Neural progenitor cell (in vitro differentiated cells): ENCODE results near the gene C2orf69. TPM values are rescaled to one million over a fixed set of nuclear protein-coding genes. Genes with fewer than 3 reads are reported as not detected.

ENCODE experiments used
- DNase-seq: peaks from one replicate; pipeline ENCODE4 v3.0.0-alpha.2; 2016; ENCODE audit warnings: low spot score
- H2AFZ ChIP-seq: fragments of 200-600 bp; sonication (generic); replicated peaks from 2 replicates; pipeline ENCODE4 v1.6.1; 2016; ENCODE audit warnings: antibody characterized with exemption
- H3F3A ChIP-seq: fragments of 200-600 bp; sonication (generic); 2 replicates; pipeline ENCODE4 v1.6.1; 2016; ENCODE audit warnings: antibody characterized with exemption, low read depth
- H3K27ac ChIP-seq: fragments of 200-600 bp; sonication (generic); 2 replicates; pipeline ENCODE4 v1.5.1; 2016; ENCODE audit warnings: mild to moderate bottlenecking
- H3K27me3 ChIP-seq: fragments of 200-600 bp; sonication (generic); 2 replicates; pipeline ENCODE4 v1.6.1; 2016; ENCODE audit warnings: mild to moderate bottlenecking, moderate library complexity
- H3K36me3 ChIP-seq: fragments of 200-600 bp; sonication (generic); 2 replicates; pipeline ENCODE4 v1.5.1; 2016
- H3K4me1 ChIP-seq: fragments of 200-600 bp; sonication (generic); 2 replicates; pipeline ENCODE4 v1.6.1; 2016; ENCODE audit warnings: mixed run types
- H3K4me2 ChIP-seq: fragments of 200-600 bp; sonication (generic); 2 replicates; pipeline ENCODE4 v1.6.1; 2016
- H3K4me3 ChIP-seq: fragments of 200-600 bp; sonication (generic); 2 replicates; pipeline ENCODE4 v1.5.1; 2016
- H3K79me2 ChIP-seq: fragments of 200-600 bp; sonication (generic); 2 replicates; pipeline ENCODE4 v1.6.1; 2016; ENCODE audit warnings: low read depth
- H3K9ac ChIP-seq: fragments of 200-600 bp; sonication (generic); 2 replicates; pipeline ENCODE4 v1.6.1; 2016
- H3K9me3 ChIP-seq: fragments of 200-600 bp; sonication (generic); 2 replicates; pipeline ENCODE4 v1.5.1; 2016; ENCODE audit warnings: low read depth
- H4K20me1 ChIP-seq: fragments of 200-600 bp; sonication (generic); 2 replicates; pipeline ENCODE4 v1.6.1; 2016; ENCODE audit warnings: low read depth
- H3K27ac Mint-ChIP-seq: 3 replicates; pipeline ENCODE4 v1.8.0; 2021; ENCODE audit warnings: mixed read lengths
- H3K27me3 Mint-ChIP-seq: 2 replicates; pipeline ENCODE4 v1.8.0; 2022; ENCODE audit warnings: low read depth, mild to moderate bottlenecking, inconsistent platforms, moderate library complexity, mixed read lengths; ENCODE audit not compliant: insufficient read depth
- H3K36me3 Mint-ChIP-seq: 3 replicates; pipeline ENCODE4 v1.8.0; 2021; ENCODE audit warnings: mixed read lengths
- H3K4me1 Mint-ChIP-seq: 3 replicates; pipeline ENCODE4 v1.8.0; 2021; ENCODE audit warnings: mixed read lengths
- H3K4me3 Mint-ChIP-seq: 3 replicates; pipeline ENCODE4 v1.8.0; 2021; ENCODE audit warnings: mild to moderate bottlenecking, moderate library complexity, mixed read lengths
- H3K9me3 Mint-ChIP-seq: 3 replicates; pipeline ENCODE4 v1.8.0; 2020; ENCODE audit warnings: mixed read lengths
- CTCF ChIP-seq: fragments of 200-600 bp; sonication (generic); IDR thresholded peaks from 2 replicates; pipeline ENCODE4 v1.5.1; 2017; ENCODE audit warnings: antibody characterized with exemption, mild to moderate bottlenecking
- EZH2 ChIP-seq: fragments of 200-600 bp; sonication (generic); IDR thresholded peaks from 2 replicates; pipeline ENCODE4 v1.6.1; 2017; ENCODE audit warnings: antibody characterized with exemption, mild to moderate bottlenecking, moderate library complexity
- EZH2phosphoT487 ChIP-seq: fragments of 200-600 bp; sonication (generic); IDR thresholded peaks from 2 replicates; pipeline ENCODE4 v1.6.1; 2017; ENCODE audit warnings: antibody characterized with exemption
- total RNA-seq: library from RNA; depleted of rRNA; stranded (reverse); fragments of >200 nt; gene quantifications from 2 replicates; pipeline ENCODE4 v1.2.3, GENCODE V29; 2015; ENCODE audit warnings: low replicate concordance

The C2orf69 gene
- total RNA-seq, 1 donor from 2014 or later: 43.8 TPM

- Histone ChIP-seq H3K27ac (no peak overlapping the region), H3K27me3 (no peaks in the 10 kb centered on the region), H3K4me1 (peaks cover 8% of the 10 kb centered on the region), H3K4me2 (no peak overlapping the region), H3K9me3 (no peaks in the 10 kb centered on the region), H2AFZ (no peak overlapping the region), H3K36me3 (no peaks in the 10 kb centered on the region), H3K4me3 (no peak overlapping the region), H3K9ac (no peak overlapping the region), H4K20me1 (no peaks in the 10 kb centered on the region), H3K79me2 (no peaks in the 10 kb centered on the region), H3F3A (peaks cover 9% of the 10 kb centered on the region)
- H3K36me3 Mint-ChIP-seq: no peaks in the 10 kb centered on the region
- H3K4me1 Mint-ChIP-seq: peaks cover 3% of the 10 kb centered on the region
- H3K9me3 Mint-ChIP-seq: peaks cover 2% of the 10 kb centered on the region
- DNase-seq: no peak
- no peak overlapping the region for H3K4me3 Mint-ChIP-seq
- H3K27ac Mint-ChIP-seq: no peak overlapping the region
- TF ChIP-seq CTCF (no peak), EZH2 (no peak), EZH2phosphoT487 (no peak)
- H3K27me3 Mint-ChIP-seq: peaks cover under 1% of the 10 kb centered on the region
Observed at GRCh38 chr2:199883474-199884212, 27.4 kb upstream of the C2orf69 start.

- no peaks in the 10 kb centered on the region for H4K20me1 ChIP-seq
- peaks cover 10% of the 10 kb centered on the region for H3K4me1 Mint-ChIP-seq
- peaks cover 23% of the 10 kb centered on the region for H3K4me1 ChIP-seq
Observed at GRCh38 chr2:199895406-199895805, 15.7 kb upstream of the C2orf69 start.

DNA sequence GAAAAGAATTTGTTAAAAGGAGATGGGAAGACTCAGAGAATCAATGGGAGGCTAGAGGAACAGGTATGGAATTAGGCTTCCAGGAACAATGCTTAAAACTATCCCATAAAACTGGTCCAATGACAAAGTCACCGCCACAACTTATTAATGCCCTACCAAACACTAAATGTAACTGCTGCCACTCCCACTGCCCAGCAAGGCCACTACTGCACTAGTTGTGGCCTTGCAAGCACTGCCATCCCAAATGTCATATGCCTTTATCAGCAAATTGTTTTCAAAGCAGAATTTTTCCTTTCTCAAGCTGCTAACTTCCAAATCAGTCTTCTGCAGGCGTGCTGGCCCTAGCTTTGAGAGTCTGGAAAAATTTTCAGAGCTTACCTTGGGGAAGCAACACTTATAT lies 14.5 kb upstream of the C2orf69 start:
- no peak overlapping the region for H2AFZ ChIP-seq
- no peak overlapping the region for H3K27ac Mint-ChIP-seq
- peaks cover 10% of the 10 kb centered on the region for H3K4me1 Mint-ChIP-seq
- no peaks in the 10 kb centered on the region for H3K79me2 ChIP-seq
- no peak overlapping the region for H3K4me3 ChIP-seq
- no peak for DNase-seq
- no peaks in the 10 kb centered on the region for H3K27me3 ChIP-seq
- no peaks in the 10 kb centered on the region for H3F3A ChIP-seq
- H3K9me3 Mint-ChIP-seq: peaks cover 3% of the 10 kb centered on the region
- H3K9me3 ChIP-seq: no peaks in the 10 kb centered on the region
- peaks cover 23% of the 10 kb centered on the region for H3K4me1 ChIP-seq
- H3K36me3 Mint-ChIP-seq: no peaks in the 10 kb centered on the region
- no peaks in the 10 kb centered on the region for H3K27me3 Mint-ChIP-seq
- TF ChIP-seq CTCF (no peak), EZH2phosphoT487 (no peak), EZH2 (no peak)
- H3K27ac ChIP-seq: no peak overlapping the region
- H3K36me3 ChIP-seq: no peaks in the 10 kb centered on the region
- H3K4me2 ChIP-seq: no peak overlapping the region
- H3K9ac ChIP-seq: no peak overlapping the region
- H4K20me1 ChIP-seq: no peaks in the 10 kb centered on the region
- no peak overlapping the region for H3K4me3 Mint-ChIP-seq

More at GRCh38 chr2:199895406-199895805, 15.7 kb upstream of the C2orf69 start:
- DNase-seq: no peak
- Mint-ChIP-seq H3K27me3 (no peaks in the 10 kb centered on the region), H3K9me3 (peaks cover 3% of the 10 kb centered on the region), H3K27ac (no peak overlapping the region), H3K4me3 (no peak overlapping the region), H3K36me3 (no peaks in the 10 kb centered on the region)
- H3K9me3 ChIP-seq: no peaks in the 10 kb centered on the region
- no peak overlapping the region for H3K4me3 ChIP-seq
- H3K27me3 ChIP-seq: no peaks in the 10 kb centered on the region
- H3K27ac ChIP-seq: no peak overlapping the region
- TF ChIP-seq EZH2 (no peak), EZH2phosphoT487 (no peak), CTCF (no peak)
- H3F3A ChIP-seq: no peaks in the 10 kb centered on the region
- no peak overlapping the region for H3K4me2 ChIP-seq
- H3K9ac ChIP-seq: no peak overlapping the region
- H3K79me2 ChIP-seq: no peaks in the 10 kb centered on the region
- no peak overlapping the region for H2AFZ ChIP-seq
- no peaks in the 10 kb centered on the region for H3K36me3 ChIP-seq
